GM18508 (cell line): Measurements from ENCODE around the gene COL26A1.

Experiments
- ATAC-seq: cut with Tn5 transposase; IDR thresholded peaks from one replicate; pipeline ENCODE4 v1.9.1; 2021; ENCODE audit warnings: moderate number of reproducible peaks; ENCODE audit not compliant: insufficient read depth, unreplicated experiment

The COL26A1 gene

GRCh38 chr7:101605611-101606497, 243.2 kb downstream of the COL26A1 start:
- no peak for ATAC-seq

GRCh38 chr7:101606498-101606923, 243.8 kb downstream of the COL26A1 start:
- ATAC-seq: no peak
